Ovary (tissue), 3 donors: ENCODE results near the gene KRT77.

Experiments used
- CTCF ChIP-seq, 3 donors: fragments of 450-650 bp in 2 of 3; fragments of 200-600 bp in 1 of 3; IDR thresholded peaks; one replicate each; pipeline versions ENCODE4 v1.5.1 to v1.8.0; 2016 to 2022; ENCODE audit warnings: antibody characterized with exemption in 3 of 3, mild to moderate bottlenecking in 1 of 3
- EP300 ChIP-seq: sonication (generic); formaldehyde crosslinking; IDR thresholded peaks from one replicate; pipeline ENCODE4 v1.6.1; 2017; ENCODE audit warnings: antibody characterized with exemption
- POLR2A ChIP-seq: fragments of 450-650 bp; IDR thresholded peaks from one replicate; pipeline ENCODE4 v1.6.1; 2017; ENCODE audit warnings: antibody characterized with exemption, mild to moderate bottlenecking, moderate library complexity
- donor health status: DM: no; HTN: no; CAD: no.

- TF ChIP-seq CTCF (IDR thresholded peaks at IDR 0.05) (no peak), EP300 (no peak), POLR2A (no peak)
Observed at GRCh38 chr12:52727037-52727436, 23.7 kb upstream of the KRT77 start.
